ENCODE data around the gene PLPP4.

PLPP4 gene

GRCh38 chr10:120578890-120579289, 121.9 kb downstream of the PLPP4 start:
- no peak for DNase-seq (ENCODE audit: low read depth)

GRCh38 chr10:120580918-120581895, 124.2 kb downstream of the PLPP4 start:
- DNase-seq (ENCODE audit: low read depth): no peak

- no peak for DNase-seq (ENCODE audit: low read depth)
These were observed 125.7 kb downstream of the PLPP4 start for GRCh38 chr10:120582753-120583152.

- no peak for DNase-seq (ENCODE audit: low read depth)
These were observed 126.5 kb downstream of the PLPP4 start for GRCh38 chr10:120583424-120584108.

- no peak for DNase-seq (ENCODE audit: low read depth)
These were observed 127.8 kb downstream of the PLPP4 start for GRCh38 chr10:120584786-120585185.

GRCh38 chr10:120586471-120586872, 129.4 kb downstream of the PLPP4 start:
- DNase-seq (ENCODE audit: low read depth): no peak

- DNase-seq (ENCODE audit: low read depth): no peak
These were observed 130.0 kb downstream of the PLPP4 start for GRCh38 chr10:120587061-120587460.

- no peak for DNase-seq (ENCODE audit: low read depth)
These were observed 131.3 kb downstream of the PLPP4 start for GRCh38 chr10:120588311-120588710.

- no peak for DNase-seq (ENCODE audit: low read depth)
These were observed 136.7 kb downstream of the PLPP4 start for GRCh38 chr10:120593693-120594092.

GRCh38 chr10:120597902-120598301, 140.9 kb downstream of the PLPP4 start:
- DNase-seq (ENCODE audit: low read depth): no peak

GRCh38 chr10:120598386-120598785, 141.4 kb downstream of the PLPP4 start:
- no peak for DNase-seq (ENCODE audit: low read depth)

GRCh38 chr10:120599200-120599724, 142.2 kb downstream of the PLPP4 start:
- no peak for DNase-seq (ENCODE audit: low read depth)

- no peak for DNase-seq (ENCODE audit: low read depth)
These were observed 144.0 kb downstream of the PLPP4 start for GRCh38 chr10:120600871-120601649.

GRCh38 chr10:120601999-120602398, 145.0 kb downstream of the PLPP4 start:
- DNase-seq (ENCODE audit: low read depth): no peak

- no peak for DNase-seq (ENCODE audit: low read depth)
These were observed 148.4 kb downstream of the PLPP4 start for GRCh38 chr10:120605410-120605809.

- DNase-seq (ENCODE audit: low read depth): no peak
These were observed 149.2 kb downstream of the PLPP4 start for GRCh38 chr10:120606051-120606764.

GRCh38 chr10:120607016-120607709, 150.1 kb downstream of the PLPP4 start:
- DNase-seq (ENCODE audit: low read depth): no peak

- no peak for DNase-seq (ENCODE audit: low read depth)
These were observed 151.0 kb downstream of the PLPP4 start for GRCh38 chr10:120607710-120608703.

- DNase-seq (ENCODE audit: low read depth): no peak
These were observed 152.0 kb downstream of the PLPP4 start for GRCh38 chr10:120609006-120609405.

GRCh38 chr10:120610791-120611190, 153.8 kb downstream of the PLPP4 start:
- DNase-seq (ENCODE audit: low read depth): no peak
